ENCODE results near the gene LEAP2. TPM values are rescaled to one million over a fixed set of nuclear protein-coding genes. Genes with fewer than 3 reads are reported as not detected.

The LEAP2 gene, protein sequence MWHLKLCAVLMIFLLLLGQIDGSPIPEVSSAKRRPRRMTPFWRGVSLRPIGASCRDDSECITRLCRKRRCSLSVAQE
- 1.9 TPM for total RNA-seq
- long read RNA-seq: 0 reads

DNA sequence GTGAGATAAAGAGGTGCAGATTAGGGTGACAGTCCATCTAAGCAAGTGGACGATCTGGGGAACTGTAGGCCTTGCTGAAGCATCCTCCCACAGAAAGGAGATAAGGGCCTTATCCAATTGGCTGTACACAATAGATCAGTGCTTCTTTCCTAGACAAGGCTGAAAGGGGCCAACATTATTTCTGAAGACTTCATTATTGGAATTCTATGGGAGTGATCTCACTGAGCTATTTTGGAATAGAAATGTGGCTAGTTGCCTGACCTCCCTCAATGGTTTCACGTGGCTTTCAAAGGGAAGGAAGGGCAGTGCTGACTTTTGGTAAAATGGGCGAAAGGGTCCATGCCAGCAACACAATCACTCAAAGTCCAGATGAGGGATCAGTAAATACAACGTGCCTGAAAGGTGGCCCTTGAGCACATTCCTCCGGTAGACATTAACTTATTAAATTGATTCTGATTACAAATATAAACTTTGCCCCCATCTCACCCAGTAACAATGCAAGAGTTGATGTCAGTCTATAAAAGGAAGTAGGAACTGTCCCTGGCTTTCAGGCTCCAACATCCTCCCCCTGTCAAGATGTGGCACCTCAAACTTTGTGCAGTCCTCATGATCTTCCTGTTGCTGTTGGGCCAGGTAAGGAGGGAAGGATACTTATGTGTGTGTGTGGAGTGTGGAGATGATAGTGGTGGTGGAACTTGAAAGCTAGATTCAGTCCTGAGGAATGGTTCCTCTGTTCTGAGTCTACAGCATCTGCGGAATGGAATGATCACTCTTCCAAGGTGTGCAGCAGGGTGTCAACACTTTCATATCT is at the start of gene LEAP2:
LEAP2 (plus strand) TSS at position 550 of the 811 bp plus-strand sequence; CDS start at position 577, 27 bp downstream.
- peaks cover 42% of the 10 kb centered on the region for H3K36me3 ChIP-seq
- no peak for TF ChIP-seq CTCF (IDR thresholded peaks at IDR 0.05; ENCODE audit: borderline replicate concordance)
- no peaks in the 10 kb centered on the region for H3K27me3 ChIP-seq (ENCODE audit: low read depth)
- intact Hi-C loops (cut with micrococcal nuclease): no loop called here
- no peak for DNase-seq
- H3K4me1 ChIP-seq: peaks cover 63% of the 10 kb centered on the region
- peak within 1 kb of the TSS; percentile 64 for H3K27ac ChIP-seq (replicated peaks)
- H3K4me3 ChIP-seq: no peak within 1 kb of the TSS
- no peaks in the 10 kb centered on the region for H3K9me3 ChIP-seq (replicated peaks)

- peaks cover 36% of the 10 kb centered on the region for H3K4me1 ChIP-seq
- H3K27ac ChIP-seq (replicated peaks): no peak overlapping the region
Observed at GRCh38 chr5:132824426-132824825, 49.0 kb upstream of the LEAP2 start.

GRCh38 chr5:132825033-132825833 is 48.2 kb upstream of the LEAP2 start:
- no peak for TF ChIP-seq CTCF (IDR thresholded peaks at IDR 0.05; ENCODE audit: borderline replicate concordance)
- Histone ChIP-seq H3K27me3 (ENCODE audit: low read depth) (no peaks in the 10 kb centered on the region), H3K4me3 (peak overlapping the region; percentile 56), H3K9me3 (replicated peaks) (no peaks in the 10 kb centered on the region), H3K4me1 (peaks cover 36% of the 10 kb centered on the region), H3K27ac (replicated peaks) (no peak overlapping the region), H3K36me3 (peaks cover 4% of the 10 kb centered on the region)
- intact Hi-C loops (cut with micrococcal nuclease): no loop called here
- no peak for DNase-seq

More at GRCh38 chr5:132824426-132824825, 49.0 kb upstream of the LEAP2 start:
- H3K36me3 ChIP-seq: peaks cover 4% of the 10 kb centered on the region
- no peak for DNase-seq
- no peaks in the 10 kb centered on the region for H3K9me3 ChIP-seq (replicated peaks)
- no peak overlapping the region for H3K4me3 ChIP-seq
- intact Hi-C loops (cut with micrococcal nuclease): no loop called here
- peaks cover 5% of the 10 kb centered on the region for H3K27me3 ChIP-seq (ENCODE audit: low read depth)
- no peak for TF ChIP-seq CTCF (IDR thresholded peaks at IDR 0.05; ENCODE audit: borderline replicate concordance)

- intact Hi-C loops (cut with micrococcal nuclease): no loop called here
- Histone ChIP-seq H3K9me3 (replicated peaks) (no peaks in the 10 kb centered on the region), H3K4me1 (peaks cover 41% of the 10 kb centered on the region), H3K4me3 (peak overlapping the region; percentile 56), H3K27me3 (ENCODE audit: low read depth) (no peaks in the 10 kb centered on the region), H3K27ac (replicated peaks) (peak overlapping the region; percentile 52), H3K36me3 (peaks cover 4% of the 10 kb centered on the region)
- no peak for DNase-seq
- TF ChIP-seq CTCF (IDR thresholded peaks at IDR 0.05; ENCODE audit: borderline replicate concordance): no peak
Observed at GRCh38 chr5:132825834-132826391, 47.6 kb upstream of the LEAP2 start.

GRCh38 chr5:132826424-132827082 is 46.9 kb upstream of the LEAP2 start:
- no peak for DNase-seq
- H3K27ac ChIP-seq (replicated peaks): peak overlapping the region; percentile 52
- intact Hi-C loops (cut with micrococcal nuclease): no loop called here
- H3K4me3 ChIP-seq: peak overlapping the region; percentile 56
- H3K36me3 ChIP-seq: peaks cover 4% of the 10 kb centered on the region
- TF ChIP-seq CTCF (IDR thresholded peaks at IDR 0.05; ENCODE audit: borderline replicate concordance): no peak
- peaks cover 43% of the 10 kb centered on the region for H3K4me1 ChIP-seq
- no peaks in the 10 kb centered on the region for H3K9me3 ChIP-seq (replicated peaks)
- H3K27me3 ChIP-seq (ENCODE audit: low read depth): no peaks in the 10 kb centered on the region
